H1 (cell line): ENCODE data around the gene HAND1. TPM values are rescaled to one million over a fixed set of nuclear protein-coding genes. Genes with fewer than 3 reads are reported as not detected.

Experiments used
- CTCF ChIA-PET: fragments of 300-600 bp; sonication (Branson Sonifier 250); formaldehyde crosslinking; loops from one replicate; lab custom pipeline; 2021; ENCODE audit not compliant: partially characterized antibody; lab: Charles Lee
- POLR2A ChIA-PET: fragments of 300-600 bp; sonication (Branson Sonifier 250); formaldehyde crosslinking; loops from one replicate; lab custom pipeline; 2021; ENCODE audit warnings: inconsistent platforms; ENCODE audit not compliant: partially characterized antibody; lab: Charles Lee
- DNase-seq, 2 experiments: peaks; one replicate each; pipeline versions ENCODE4 v3.0.0 to v3.0.0-alpha.2; 2010 to 2022; ENCODE audit warnings: low spot score in 2 of 2, low read depth in 1 of 2, mixed read lengths in 1 of 2
- FAIRE-seq: peaks from 2 replicates; lab custom pipeline; 2011; peaks lifted over from hg19 to GRCh38; lab: Jason Lieb, UNC
- H2AFZ ChIP-seq: 2 replicates; pipeline ENCODE4 v1.8.1; 2012; ENCODE audit warnings: low read length, inconsistent platforms
- H2AK5ac ChIP-seq: 2 replicates; pipeline ENCODE4 v1.6.1; 2013; ENCODE audit warnings: low read depth, low read length
- H2BK120ac ChIP-seq: replicated peaks from 2 replicates; pipeline ENCODE3; 2013; ENCODE audit warnings: low read depth, low read length, inconsistent platforms
- H2BK12ac ChIP-seq: 2 replicates; pipeline ENCODE4 v1.6.1; 2013; ENCODE audit warnings: low read depth, low read length
- H2BK15ac ChIP-seq: 2 replicates; pipeline ENCODE4 v1.6.1; 2013; ENCODE audit warnings: low read length
- H2BK20ac ChIP-seq: 2 replicates; pipeline ENCODE4 v1.6.1; 2013; ENCODE audit warnings: low read length
- H2BK5ac ChIP-seq: 2 replicates; pipeline ENCODE4 v1.6.1; 2013; ENCODE audit warnings: low read depth, low read length
- H3K14ac ChIP-seq: 2 replicates; pipeline ENCODE4 v1.6.1; 2013; ENCODE audit warnings: inconsistent platforms; ENCODE audit not compliant: insufficient read length
- H3K18ac ChIP-seq: 2 replicates; pipeline ENCODE4 v1.6.1; 2013; ENCODE audit warnings: low read length; ENCODE audit errors: extremely low read depth
- H3K23ac ChIP-seq: 2 replicates; pipeline ENCODE4 v1.6.1; 2013; ENCODE audit warnings: inconsistent platforms; ENCODE audit not compliant: insufficient read length
- H3K23me2 ChIP-seq: 2 replicates; pipeline ENCODE4 v1.6.1; 2013; ENCODE audit warnings: low read depth, low read length
- H3K27ac ChIP-seq: 2 replicates; pipeline ENCODE4 v1.6.1; 2011; ENCODE audit warnings: low read depth, low read length, inconsistent platforms
- H3K27me3 ChIP-seq, 4 experiments: replicated peaks in 1 of 4; 1 replicate in 1 of 4; 2 replicates in 3 of 4; pipeline versions ENCODE4 v1.6.1 to v1.8.1; 2011 to 2013; ENCODE audit warnings: low read length in 3 of 4, mild to moderate bottlenecking in 3 of 4, inconsistent platforms in 2 of 4, mixed read lengths in 2 of 4, moderate library complexity in 1 of 4; ENCODE audit not compliant: control insufficient read depth in 3 of 4, insufficient read depth in 3 of 4; ENCODE audit errors: extremely low read depth in 1 of 4
- H3K36me3 ChIP-seq, 4 experiments: 2 replicates each; pipeline versions ENCODE4 v1.6.1 to v1.8.1; 2011 to 2013; ENCODE audit warnings: mild to moderate bottlenecking in 4 of 4, low read length in 3 of 4, moderate library complexity in 2 of 4, control low read depth in 1 of 4, inconsistent platforms in 1 of 4; ENCODE audit not compliant: insufficient read depth in 4 of 4, control insufficient read depth in 2 of 4
- H3K4ac ChIP-seq: replicated peaks from 2 replicates; pipeline ENCODE3; 2013; ENCODE audit warnings: low read length, low read depth, mixed read lengths, inconsistent platforms; ENCODE audit not compliant: insufficient read length
- H3K4me1 ChIP-seq, 4 experiments: replicated peaks in 1 of 4; 1 replicate in 1 of 4; 2 replicates in 3 of 4; pipeline versions ENCODE4 v1.6.1 to v1.8.1; 2011 to 2013; ENCODE audit warnings: low read length in 3 of 4, inconsistent platforms in 2 of 4, mixed read lengths in 1 of 4; ENCODE audit not compliant: insufficient read depth in 4 of 4, control insufficient read depth in 3 of 4
- H3K4me2 ChIP-seq, 2 experiments: 2 replicates each; pipeline versions ENCODE4 v1.6.1 to v1.8.1; 2011 to 2013; ENCODE audit warnings: low read depth in 2 of 2, low read length in 2 of 2, control low read depth in 1 of 2, inconsistent platforms in 1 of 2, mild to moderate bottlenecking in 1 of 2; ENCODE audit not compliant: insufficient read depth in 1 of 2
- H3K4me3 ChIP-seq, 4 experiments: fragments of 200-600, 300-600 bp in 1 of 4; sonication (generic), shearing (Covaris generic), sonication (Bioruptor Twin) in 1 of 4; 2 replicates each; pipeline versions ENCODE4 v1.5.1 to v1.8.1; 2011 to 2016; ENCODE audit warnings: low read length in 4 of 4, low read depth in 3 of 4, control low read depth in 2 of 4, inconsistent platforms in 2 of 4, mild to moderate bottlenecking in 2 of 4, mixed read lengths in 1 of 4, moderate library complexity in 1 of 4; ENCODE audit not compliant: insufficient read depth in 2 of 4; ENCODE audit errors: extremely low read depth in 1 of 4
- H3K56ac ChIP-seq: replicated peaks from 2 replicates; pipeline ENCODE3; 2013; ENCODE audit warnings: low read depth, mild to moderate bottlenecking, mixed read lengths, low read length, inconsistent platforms; ENCODE audit not compliant: insufficient read length
- H3K79me1 ChIP-seq: 2 replicates; pipeline ENCODE4 v1.6.1; 2013; ENCODE audit warnings: low read depth, low read length, control low read depth
- H3K79me2 ChIP-seq, 2 experiments: 2 replicates each; pipeline versions ENCODE4 v1.6.1 to v1.8.1; 2012 to 2013; ENCODE audit warnings: low read length in 2 of 2, mild to moderate bottlenecking in 2 of 2, inconsistent platforms in 1 of 2; ENCODE audit not compliant: insufficient read depth in 2 of 2, control insufficient read depth in 1 of 2
- H3K9ac ChIP-seq, 4 experiments: replicated peaks in 1 of 4; 1 replicate in 1 of 4; 2 replicates in 3 of 4; pipeline versions ENCODE4 v1.6.1 to v1.8.1; 2011 to 2013; ENCODE audit warnings: low read depth in 3 of 4, low read length in 3 of 4, control low read depth in 2 of 4, mild to moderate bottlenecking in 2 of 4, moderate library complexity in 2 of 4, inconsistent platforms in 1 of 4; ENCODE audit errors: extremely low read depth in 1 of 4
- H3K9me3 ChIP-seq, 2 experiments: 2 replicates each; pipeline versions ENCODE4 v1.6.1 to v1.8.1; 2012 to 2013; ENCODE audit warnings: mild to moderate bottlenecking in 2 of 2, moderate library complexity in 2 of 2, control low read depth in 1 of 2, inconsistent platforms in 1 of 2, low read depth in 1 of 2, low read length in 1 of 2, mixed read lengths in 1 of 2; ENCODE audit not compliant: insufficient read depth in 2 of 2
- H4K20me1 ChIP-seq, 2 experiments: replicated peaks in 1 of 2; 2 replicates each; pipeline versions ENCODE3 to v1.8.1; 2011 to 2013; ENCODE audit warnings: inconsistent platforms in 2 of 2, low read length in 2 of 2, mild to moderate bottlenecking in 1 of 2; ENCODE audit not compliant: insufficient read depth in 2 of 2, control insufficient read depth in 1 of 2
- H4K5ac ChIP-seq: 2 replicates; pipeline ENCODE4 v1.6.1; 2013; ENCODE audit warnings: low read length, low read depth, mixed read lengths, inconsistent platforms; ENCODE audit not compliant: insufficient read length
- H4K8ac ChIP-seq: 2 replicates; pipeline ENCODE4 v1.8.0; 2013; ENCODE audit warnings: mild to moderate bottlenecking, moderate library complexity, low read length, inconsistent platforms; ENCODE audit not compliant: insufficient read depth; ENCODE audit errors: extremely low read depth
- H4K91ac ChIP-seq: replicated peaks from 2 replicates; pipeline ENCODE3; 2013; ENCODE audit warnings: low read length, mixed read lengths, inconsistent platforms; ENCODE audit not compliant: insufficient read length
- BCL11A ChIP-seq, 2 experiments: IDR thresholded peaks; one replicate each; pipeline ENCODE4 v1.6.1; 2011; ENCODE audit warnings: low read depth in 2 of 2, low read length in 2 of 2, mild to moderate bottlenecking in 2 of 2
- WGBS, 2 experiments: shearing (Covaris generic) in 1 of 2; methylation state at CpG; one replicate each; pipeline versions ENCODE4 v1.1.6 to v1.1.7; 2013 to 2015; ENCODE audit warnings: low lambda C conversion rate in 2 of 2, mixed read lengths in 2 of 2, inconsistent platforms in 1 of 2, low coverage in 1 of 2, missing lambda C conversion rate in 1 of 2; ENCODE audit not compliant: insufficient replicate concordance in 2 of 2, insufficient coverage in 1 of 2, insufficient read length in 1 of 2; ENCODE audit errors: extremely low coverage in 1 of 2, missing lambda C conversion rate in 1 of 2; 5-methylcytosine and 5-hydroxymethylcytosine counted together
- polyA plus RNA-seq, 7 experiments: library from polyadenylated mRNA; depleted of rRNA in 3 of 7; stranded (reverse) in 5 of 7; unstranded in 2 of 7; fragments of >200 nt in 5 of 7; fragments of 200-250 nt in 2 of 7; gene quantifications; 1 replicate in 5 of 7; 2 replicates in 1 of 7; 4 replicates in 1 of 7; pipeline versions ENCODE4 v1.2.1 to v1.2.3, GENCODE V29; 2011 to 2013; ENCODE audit warnings: missing spikeins in 2 of 7, mixed read lengths in 2 of 7
- total RNA-seq: library from RNA; stranded (reverse); fragmentation: NEBNext Ultra II Directional; extraction: Animal tissue kit (Norgen Biotek cat#: 25700); gene quantifications from 2 replicates; pipeline ENCODE4 v1.2.1, GENCODE V29; 2021

Gene HAND1
- total and polyA plus RNA-seq, 2 of the 8 experiments (the other 6 are each of a cell fraction or from before 2014, with no cell fraction given), result 0.06 TPM; not detected in 1

- Histone ChIP-seq H3K23me2 (no peaks in the 10 kb centered on the region), H2BK20ac (no peak overlapping the region), H2AK5ac (no peak overlapping the region), H2BK120ac (no peak overlapping the region), H3K14ac (no peak overlapping the region), H3K23ac (no peak overlapping the region), H2AFZ (no peak overlapping the region), H3K4me1 (peaks cover 0 to 3% (median 0%) of the 10 kb centered on the region in 4 experiments; a peak in 3 of 7 replicates), H4K5ac (no peak overlapping the region), H3K4me2 (no peak overlapping the region), H2BK5ac (no peak overlapping the region), H4K20me1 (peaks cover 0 to 4% of the 10 kb centered on the region in 2 experiments), H3K56ac (no peak overlapping the region), H3K27me3 (no peaks in the 10 kb centered on the region), H2BK15ac (no peak overlapping the region), H3K18ac (no peak overlapping the region), H3K79me2 (no peaks in the 10 kb centered on the region), H2BK12ac (no peak overlapping the region), H3K9me3 (no peaks in the 10 kb centered on the region), H3K79me1 (no peaks in the 10 kb centered on the region), H4K91ac (no peak overlapping the region), H3K36me3 (peaks cover 6 to 25% (median 15%) of the 10 kb centered on the region in 4 experiments; a peak in 7 of 8 replicates), H3K9ac (peak overlapping the region in 1 of 4 experiments; percentile 13; a peak in 1 of 7 replicates), H3K4me3 (no peak overlapping the region), H3K27ac (no peak overlapping the region), H4K8ac (no peak overlapping the region), H3K4ac (no peak overlapping the region)
- DNase-seq (no peak), FAIRE-seq (no peak)
- ChIA-PET POLR2A (no interaction called here), CTCF (interaction anchor here (0.6 to 4.6 kb wide), 4 partner anchors 8 to 174 kb away, joined by 3 to 17 read pairs (median 6); no protein-coding TSS in a partner anchor)
- 88% methylated on average over 3 of the region's 3 CpGs; no CpG with 5 or more reads in 1 of the 2 experiments for WGBS, 2 experiments
- TF ChIP-seq BCL11A (IDR thresholded peaks at IDR 0.05; ENCODE audit: low read depth in 2 of 2, low read length in 2 of 2), result no peak
Measured at GRCh38 chr5:154456540-154456939, 21.5 kb downstream of the HAND1 start.
